ENCODE measurements around the gene TMEM170B. TPM values are rescaled to one million over a fixed set of nuclear protein-coding genes. Genes with fewer than 3 reads are reported as not detected.

The TMEM170B gene
- total RNA-seq, 1 donor from 2014 or later: 19.7 TPM

- Mint-ChIP-seq H3K36me3 (peaks cover 17% of the 10 kb centered on the region), H3K27me3 (ENCODE audit: insufficient read depth, low read depth) (no peaks in the 10 kb centered on the region), H3K27ac (no peak overlapping the region), H3K9me3 (peaks cover 6% of the 10 kb centered on the region), H3K4me1 (peaks cover 6% of the 10 kb centered on the region), H3K4me3 (no peak overlapping the region)
- H3K4me2 ChIP-seq: peak overlapping the region; percentile 56
- peak; percentile 60 for DNase-seq (ENCODE audit: low spot score)
- peaks cover 45% of the 10 kb centered on the region for H3K79me2 ChIP-seq (ENCODE audit: low read depth)
- no peak overlapping the region for H3K4me3 ChIP-seq
- H3K4me1 ChIP-seq: peaks cover 10% of the 10 kb centered on the region
- H4K20me1 ChIP-seq (ENCODE audit: low read depth): no peaks in the 10 kb centered on the region
- no peaks in the 10 kb centered on the region for H3K9me3 ChIP-seq (ENCODE audit: low read depth)
- peak overlapping the region; percentile 72 for H3K27ac ChIP-seq
- TF ChIP-seq EZH2 (IDR thresholded peaks at IDR 0.05): no peak
- no peak for TF ChIP-seq EZH2phosphoT487 (IDR thresholded peaks at IDR 0.05)
- TF ChIP-seq, protein P1, sequence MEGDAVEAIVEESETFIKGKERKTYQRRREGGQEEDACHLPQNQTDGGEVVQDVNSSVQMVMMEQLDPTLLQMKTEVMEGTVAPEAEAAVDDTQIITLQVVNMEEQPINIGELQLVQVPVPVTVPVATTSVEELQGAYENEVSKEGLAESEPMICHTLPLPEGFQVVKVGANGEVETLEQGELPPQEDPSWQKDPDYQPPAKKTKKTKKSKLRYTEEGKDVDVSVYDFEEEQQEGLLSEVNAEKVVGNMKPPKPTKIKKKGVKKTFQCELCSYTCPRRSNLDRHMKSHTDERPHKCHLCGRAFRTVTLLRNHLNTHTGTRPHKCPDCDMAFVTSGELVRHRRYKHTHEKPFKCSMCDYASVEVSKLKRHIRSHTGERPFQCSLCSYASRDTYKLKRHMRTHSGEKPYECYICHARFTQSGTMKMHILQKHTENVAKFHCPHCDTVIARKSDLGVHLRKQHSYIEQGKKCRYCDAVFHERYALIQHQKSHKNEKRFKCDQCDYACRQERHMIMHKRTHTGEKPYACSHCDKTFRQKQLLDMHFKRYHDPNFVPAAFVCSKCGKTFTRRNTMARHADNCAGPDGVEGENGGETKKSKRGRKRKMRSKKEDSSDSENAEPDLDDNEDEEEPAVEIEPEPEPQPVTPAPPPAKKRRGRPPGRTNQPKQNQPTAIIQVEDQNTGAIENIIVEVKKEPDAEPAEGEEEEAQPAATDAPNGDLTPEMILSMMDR (IDR thresholded peaks at IDR 0.05): peak; percentile 25
- no peaks in the 10 kb centered on the region for H3K36me3 ChIP-seq
- H2AFZ ChIP-seq (replicated peaks): peak overlapping the region; percentile 66
- H3K9ac ChIP-seq: no peak overlapping the region
- peaks cover 10% of the 10 kb centered on the region for H3F3A ChIP-seq (ENCODE audit: low read depth)
- no peaks in the 10 kb centered on the region for H3K27me3 ChIP-seq
Measured at GRCh38 chr6:11556309-11556708, 18.8 kb downstream of the TMEM170B start.

DNA sequence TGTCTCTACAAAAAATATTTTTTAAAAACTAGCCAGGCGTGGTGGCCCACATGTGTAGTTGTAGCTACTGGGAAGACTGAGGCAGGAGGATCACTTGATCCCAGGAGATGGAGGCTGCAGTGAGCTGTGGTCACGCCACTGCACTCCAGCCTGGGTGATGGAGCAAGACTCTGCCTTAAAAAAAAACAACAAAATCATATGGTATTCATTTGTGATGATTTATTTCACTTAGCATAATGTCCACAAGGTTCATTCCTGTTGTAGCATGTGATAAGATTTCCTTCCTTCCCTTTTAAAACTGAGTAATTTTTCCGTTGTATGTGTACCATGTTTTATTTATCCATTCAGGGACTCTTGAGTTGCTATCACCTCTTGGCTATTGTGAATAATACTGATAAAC lies 26.2 kb downstream of the TMEM170B start:
- H3K4me1 Mint-ChIP-seq: no peaks in the 10 kb centered on the region
- no peak overlapping the region for H3K4me3 Mint-ChIP-seq
- no peaks in the 10 kb centered on the region for H3K27me3 ChIP-seq
- H3K4me3 ChIP-seq: no peak overlapping the region
- H3K4me2 ChIP-seq: no peak overlapping the region
- H3K36me3 Mint-ChIP-seq: peaks cover 18% of the 10 kb centered on the region
- H4K20me1 ChIP-seq (ENCODE audit: low read depth): no peaks in the 10 kb centered on the region
- H3K9me3 ChIP-seq (ENCODE audit: low read depth): no peaks in the 10 kb centered on the region
- TF ChIP-seq EZH2 (IDR thresholded peaks at IDR 0.05) (no peak), EZH2phosphoT487 (IDR thresholded peaks at IDR 0.05) (no peak)
- TF ChIP-seq, protein P1 (IDR thresholded peaks at IDR 0.05): no peak
- H3F3A ChIP-seq (ENCODE audit: low read depth): no peaks in the 10 kb centered on the region
- H3K27me3 Mint-ChIP-seq (ENCODE audit: insufficient read depth, low read depth): no peaks in the 10 kb centered on the region
- DNase-seq (ENCODE audit: low spot score): no peak
- no peak overlapping the region for H2AFZ ChIP-seq (replicated peaks)
- H3K79me2 ChIP-seq (ENCODE audit: low read depth): no peaks in the 10 kb centered on the region
- no peak overlapping the region for H3K27ac ChIP-seq
- no peaks in the 10 kb centered on the region for H3K36me3 ChIP-seq
- no peak overlapping the region for H3K9ac ChIP-seq
- H3K9me3 Mint-ChIP-seq: no peaks in the 10 kb centered on the region
- H3K4me1 ChIP-seq: no peaks in the 10 kb centered on the region
- no peak overlapping the region for H3K27ac Mint-ChIP-seq

DNA sequence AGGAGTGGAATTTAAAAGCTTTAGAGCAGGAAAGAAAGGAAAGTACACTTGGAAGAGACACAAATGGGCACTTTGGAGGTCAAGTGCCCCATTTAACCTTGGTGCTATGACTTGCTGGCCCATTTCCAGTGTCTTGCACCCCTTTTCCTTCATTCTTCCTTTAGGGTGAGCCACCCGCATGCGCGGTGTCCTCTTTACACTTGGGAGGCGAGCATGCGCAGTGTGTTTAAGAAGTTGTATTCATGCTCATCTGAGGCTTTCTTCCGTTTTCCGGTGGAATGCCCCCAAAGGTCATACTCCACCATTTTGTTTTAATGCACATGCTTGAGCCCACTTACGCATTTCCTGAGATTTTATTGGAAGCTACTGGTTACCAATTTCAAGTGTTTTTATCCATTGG lies 29.1 kb downstream of the TMEM170B start:
- Histone ChIP-seq H3F3A (ENCODE audit: low read depth) (no peaks in the 10 kb centered on the region), H2AFZ (replicated peaks) (no peak overlapping the region), H3K9me3 (ENCODE audit: low read depth) (no peaks in the 10 kb centered on the region), H3K4me3 (no peak overlapping the region), H3K27me3 (no peaks in the 10 kb centered on the region), H4K20me1 (ENCODE audit: low read depth) (no peaks in the 10 kb centered on the region), H3K27ac (no peak overlapping the region), H3K4me2 (no peak overlapping the region), H3K4me1 (no peaks in the 10 kb centered on the region), H3K36me3 (no peaks in the 10 kb centered on the region), H3K9ac (no peak overlapping the region), H3K79me2 (ENCODE audit: low read depth) (no peaks in the 10 kb centered on the region)
- TF ChIP-seq, protein P1 (IDR thresholded peaks at IDR 0.05): no peak
- TF ChIP-seq EZH2 (IDR thresholded peaks at IDR 0.05) (no peak), EZH2phosphoT487 (IDR thresholded peaks at IDR 0.05) (no peak)
- H3K27ac Mint-ChIP-seq: no peak overlapping the region
- DNase-seq (ENCODE audit: low spot score): no peak
- H3K36me3 Mint-ChIP-seq: peaks cover 20% of the 10 kb centered on the region
- no peaks in the 10 kb centered on the region for H3K4me1 Mint-ChIP-seq
- H3K4me3 Mint-ChIP-seq: no peak overlapping the region
- H3K27me3 Mint-ChIP-seq (ENCODE audit: insufficient read depth, low read depth): no peaks in the 10 kb centered on the region
- H3K9me3 Mint-ChIP-seq: no peaks in the 10 kb centered on the region

Data from neural progenitor cell (in vitro differentiated cells).